Bronchial epithelial cell (primary cell): ENCODE measurements around the gene AGAP3. TPM values are rescaled to one million over a fixed set of nuclear protein-coding genes. Genes with fewer than 3 reads are reported as not detected.
A peak's percentile ranks its signal among the peaks of the same experiment; 100 is the strongest.

Experiments
- DNase-seq: peaks from one replicate; pipeline ENCODE4 v3.0.0-alpha.2; 2010; ENCODE audit warnings: low read depth
- FAIRE-seq: peaks from 2 replicates; lab custom pipeline; 2011; peaks lifted over from hg19 to GRCh38; lab: Jason Lieb, UNC
- H3K27me3 ChIP-seq: 2 replicates; pipeline ENCODE4 v1.5.1; 2011; ENCODE audit warnings: low read length; ENCODE audit not compliant: control insufficient read depth, insufficient read depth
- H3K36me3 ChIP-seq: 2 replicates; pipeline ENCODE4 v1.5.1; 2011; ENCODE audit warnings: low read length; ENCODE audit not compliant: control insufficient read depth, insufficient read depth
- H3K4me3 ChIP-seq: 2 replicates; pipeline ENCODE4 v1.5.1; 2011; ENCODE audit warnings: mild to moderate bottlenecking, low read depth, low read length, control low read depth
- CTCF ChIP-seq: IDR thresholded peaks from 2 replicates; pipeline ENCODE4 v1.5.1; 2011; ENCODE audit warnings: mild to moderate bottlenecking, moderate library complexity, low read length, control low read depth, inconsistent platforms; ENCODE audit not compliant: insufficient read depth, severe bottlenecking
- total RNA-seq: library from RNA; depleted of rRNA; stranded (reverse); fragments of >200 nt; gene quantifications from 2 replicates; pipeline ENCODE4 v1.2.1, GENCODE V29; 2014

The AGAP3 gene
- total RNA-seq, 1 donor from 2014 or later, result 52.7 TPM

GRCh38 chr7:151130741-151131157 lies 44.5 kb downstream of the AGAP3 start:
- Histone ChIP-seq H3K36me3 (peaks cover 68% of the 10 kb centered on the region), H3K27me3 (no peaks in the 10 kb centered on the region), H3K4me3 (no peak overlapping the region)
- no peak for DNase-seq
- TF ChIP-seq CTCF, result no peak
- no peak for FAIRE-seq

- H3K4me3 ChIP-seq, result no peak overlapping the region
- DNase-seq (no peak), FAIRE-seq (no peak)
- H3K27me3 ChIP-seq, result no peaks in the 10 kb centered on the region
- TF ChIP-seq CTCF, result no peak
- peaks cover 72% of the 10 kb centered on the region for H3K36me3 ChIP-seq
Measured at GRCh38 chr7:151131224-151131591, 44.9 kb downstream of the AGAP3 start.

GRCh38 chr7:151131592-151132293 lies 45.5 kb downstream of the AGAP3 start:
- FAIRE-seq (no peak), DNase-seq (no peak)
- TF ChIP-seq CTCF, result no peak
- peaks cover 71% of the 10 kb centered on the region for H3K36me3 ChIP-seq
- H3K27me3 ChIP-seq, result no peaks in the 10 kb centered on the region
- H3K4me3 ChIP-seq, result no peak overlapping the region

GRCh38 chr7:151132461-151133205 lies 46.4 kb downstream of the AGAP3 start:
- H3K4me3 ChIP-seq, result no peak overlapping the region
- DNase-seq (no peak), FAIRE-seq (no peak)
- H3K36me3 ChIP-seq, result peaks cover 70% of the 10 kb centered on the region
- no peak for TF ChIP-seq CTCF
- H3K27me3 ChIP-seq, result no peaks in the 10 kb centered on the region

- Histone ChIP-seq H3K27me3 (no peaks in the 10 kb centered on the region), H3K4me3 (no peak overlapping the region), H3K36me3 (peaks cover 68% of the 10 kb centered on the region)
- FAIRE-seq (peak; percentile 28), DNase-seq (no peak)
- no peak for TF ChIP-seq CTCF
Measured at GRCh38 chr7:151133266-151133985, 47.2 kb downstream of the AGAP3 start.
